Right ventricle myocardium inferior (tissue), 1 donor: ENCODE measurements around the gene CELA2B. TPM values are rescaled to one million over a fixed set of nuclear protein-coding genes. Genes with fewer than 3 reads are reported as not detected.
A peak's percentile ranks its signal among the peaks of the same experiment; 100 is the strongest.
"Not testable (repeated sequence)": the region's sequence is repeated elsewhere in the genome, so short reads cannot be mapped to it uniquely, and the experiment has no call there.

Experiments
- ATAC-seq: fragments of 200-7000 bp; cut with Tn5 transposase; one replicate; pipeline ENCODE4 v1.9.1; 2020; ENCODE audit warnings: mild to moderate bottlenecking, moderate library complexity
- DNase-seq: peaks from one replicate; pipeline ENCODE4 v3.0.0; 2021; ENCODE audit errors: missing footprints
- intact Hi-C: fragments of 100-400 bp; cut with DNase I; formaldehyde crosslinking; loops from one replicate; pipeline ENCODE4 v1.11.0; 2022
- total RNA-seq: library from RNA; stranded (reverse); fragmentation: NEBNext Ultra II Directional; extraction: Animal tissue kit (Norgen Biotek cat#: 25700); gene quantifications from one replicate; pipeline ENCODE4 v1.2.1, GENCODE V29; 2021
- donor health status: DM: no; HTN: yes; CAD: no; lungs with severe emphysema.

Gene CELA2B
- total RNA-seq, 1 donor from 2014 or later: not detected

DNA sequence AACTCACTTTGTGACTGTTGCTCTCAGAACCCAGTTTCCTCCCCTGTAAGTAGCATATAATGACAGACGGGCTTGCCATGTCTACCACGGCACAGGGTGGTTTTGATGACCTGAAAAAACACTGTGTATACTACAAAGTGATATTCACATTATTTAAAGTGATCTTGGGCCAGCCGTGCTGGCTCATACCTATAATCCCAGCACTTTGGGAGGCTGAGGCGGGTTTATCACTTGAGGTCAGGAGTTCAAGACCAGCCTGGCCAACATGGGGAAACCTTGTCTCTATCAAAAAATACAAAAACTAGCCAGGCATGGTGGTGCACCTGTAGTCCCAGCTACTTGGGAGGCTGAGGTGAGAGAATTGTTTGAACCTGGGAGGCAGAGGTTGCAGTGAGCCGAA, 38.7 kb downstream of the CELA2B start:
- intact Hi-C loops, ATAC-seq: not testable (repeated sequence)

DNA sequence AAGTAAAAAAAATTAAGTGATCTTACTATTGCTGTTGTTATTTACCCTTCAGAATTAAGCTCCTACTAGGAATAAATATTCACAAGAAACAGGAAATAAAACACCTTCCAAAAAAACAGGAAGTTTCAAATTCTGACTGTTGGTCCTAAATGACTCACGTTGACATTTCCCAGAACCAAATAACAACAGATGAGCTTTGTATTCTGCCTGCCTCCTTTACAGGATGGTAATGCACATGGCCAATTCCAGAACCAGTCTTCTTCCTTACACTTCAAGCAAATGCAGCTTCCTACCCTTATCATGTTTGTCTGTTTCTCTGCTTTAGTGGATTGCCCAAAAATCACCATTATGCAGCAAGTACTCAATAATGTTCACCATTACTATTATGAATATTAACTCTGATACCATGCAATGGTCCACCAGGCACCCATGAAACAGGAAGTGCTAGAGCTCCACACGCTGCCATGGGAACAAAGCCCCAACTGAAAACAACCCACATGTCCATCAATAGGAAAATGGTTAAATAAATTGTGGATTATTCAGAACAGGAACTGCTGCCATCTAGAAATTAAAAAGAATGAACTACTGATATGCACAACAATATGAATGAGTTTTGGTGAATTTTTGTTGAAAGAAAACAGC, 39.2 kb downstream of the CELA2B start:
- no peak for ATAC-seq
- DNase-seq: no peak
- intact Hi-C loops: no loop called here

More for the DNA sequence above, 38.7 kb downstream of the CELA2B start:
- not testable (repeated sequence) for DNase-seq

DNA sequence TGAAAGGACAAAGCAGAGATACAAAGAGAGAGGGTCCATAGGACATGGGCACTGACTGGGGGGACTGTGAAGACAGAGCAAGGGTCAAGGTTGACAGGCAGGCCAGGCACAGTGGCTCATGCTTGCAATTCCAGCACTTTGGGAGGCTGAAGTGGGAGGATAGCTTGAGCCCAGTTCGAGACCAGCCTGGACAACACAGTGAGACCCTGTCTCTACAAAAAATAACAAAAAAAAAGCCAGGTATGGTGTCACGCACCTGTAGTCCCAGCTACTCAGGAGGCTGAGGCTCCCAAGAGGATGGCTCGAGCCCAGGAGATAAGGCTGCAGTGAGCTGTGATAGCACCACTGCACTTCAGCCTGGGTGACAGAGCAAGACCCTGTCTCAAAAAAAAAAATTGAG, 43.7 kb downstream of the CELA2B start:
- ATAC-seq (no peak), DNase-seq (no peak)
- intact Hi-C loops: no loop called here

DNA sequence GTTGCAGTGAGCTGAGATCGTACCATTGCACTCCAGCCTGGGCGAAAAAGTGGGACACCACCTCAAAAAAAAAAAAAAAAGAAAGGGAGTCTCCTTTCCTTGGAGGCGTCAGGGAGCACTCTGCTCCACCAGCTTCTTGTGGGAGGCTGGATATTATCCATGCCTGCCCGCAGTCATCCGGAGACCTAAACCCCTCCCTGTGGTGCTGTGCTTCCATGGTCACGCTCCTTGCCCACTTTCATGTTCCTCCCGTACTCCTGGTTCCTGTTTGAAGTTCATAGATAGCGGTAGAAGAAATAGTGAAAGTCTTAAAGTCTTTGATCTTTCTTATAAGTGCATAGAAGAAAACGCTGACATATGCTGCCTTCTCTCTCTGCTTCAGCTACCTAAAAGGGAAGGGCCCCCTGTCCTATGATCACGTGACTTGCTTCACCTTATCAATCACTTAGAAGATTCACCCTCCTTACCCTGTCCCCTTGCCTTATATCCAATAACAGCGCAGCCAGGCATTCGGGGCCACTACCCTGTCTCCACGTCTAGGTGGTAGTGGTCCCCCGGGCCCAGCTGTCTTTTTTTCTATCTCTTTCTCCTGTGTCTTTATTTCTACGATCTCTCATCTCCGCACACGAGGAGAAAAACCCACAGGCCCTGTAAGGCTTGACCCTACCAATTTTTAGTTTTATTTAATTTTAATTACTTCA, 45.5 kb downstream of the CELA2B start:
- intact Hi-C loops, DNase-seq: not testable (repeated sequence)

DNA sequence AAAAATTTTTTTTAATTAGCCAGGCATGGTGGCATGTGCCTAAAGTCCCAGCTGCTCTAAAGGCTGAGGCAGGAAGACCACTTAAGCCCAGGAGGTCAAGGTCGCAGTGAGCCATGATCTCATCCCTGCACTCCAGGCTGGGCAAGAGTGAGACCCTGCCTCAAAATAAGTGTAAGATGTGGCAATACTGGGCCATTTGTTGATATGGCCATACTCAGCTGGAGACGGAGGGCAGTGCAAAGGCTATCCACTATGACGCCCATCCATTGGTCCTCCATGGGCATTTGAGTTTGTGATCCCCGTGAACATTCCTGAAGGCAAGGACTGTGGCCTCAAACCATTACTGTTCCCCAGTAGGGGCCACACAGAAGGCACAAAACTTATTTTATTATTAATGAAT, 46.6 kb downstream of the CELA2B start:
- intact Hi-C loops: no loop called here
- DNase-seq: no peak
- no peak for ATAC-seq

More for the DNA sequence above, 45.5 kb downstream of the CELA2B start:
- not testable (repeated sequence) for ATAC-seq

DNA sequence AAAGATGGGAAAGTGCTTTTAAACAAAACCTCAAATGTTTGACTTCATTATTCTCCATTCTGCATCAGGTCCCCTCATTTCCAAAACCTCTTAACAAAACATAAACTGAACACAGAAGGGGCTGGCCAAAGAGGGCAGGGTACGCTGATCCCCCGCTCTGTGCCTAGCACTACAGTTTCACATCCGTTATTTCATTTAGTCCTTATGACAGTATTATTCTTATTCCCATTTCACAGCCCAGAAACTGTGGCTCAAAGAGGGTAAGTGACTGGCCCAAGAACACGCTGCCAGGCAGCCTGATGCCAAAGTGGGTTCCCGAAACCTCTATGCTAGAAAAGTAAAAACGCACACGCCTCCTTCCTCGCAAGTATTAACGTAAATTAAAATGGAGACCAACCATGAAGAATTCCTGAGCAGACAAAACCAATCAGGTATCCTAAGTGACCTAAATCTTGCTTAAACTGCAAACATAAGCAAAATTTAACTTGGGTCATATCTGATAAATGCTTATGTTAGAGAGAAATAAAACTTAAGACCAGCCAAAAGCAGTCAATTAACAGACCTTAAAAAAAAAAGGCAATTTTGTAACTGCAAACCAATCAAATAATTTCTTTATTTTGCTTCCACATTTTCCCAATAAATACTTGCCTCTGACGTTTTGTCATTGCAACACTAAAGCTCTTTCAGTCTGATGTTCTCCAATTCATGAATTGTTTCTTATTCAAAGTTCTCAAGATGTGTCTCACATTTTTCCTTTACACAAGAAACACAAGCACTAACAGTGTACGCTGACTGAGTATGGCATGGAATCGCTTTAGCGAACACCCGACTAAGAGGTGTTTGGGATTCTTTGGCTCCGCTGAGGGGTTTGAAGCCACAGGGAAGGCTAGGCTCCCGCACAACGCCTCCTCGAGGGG, 47.5 kb downstream of the CELA2B start:
- no peak for ATAC-seq
- intact Hi-C loops: no loop called here
- DNase-seq: no peak

DNA sequence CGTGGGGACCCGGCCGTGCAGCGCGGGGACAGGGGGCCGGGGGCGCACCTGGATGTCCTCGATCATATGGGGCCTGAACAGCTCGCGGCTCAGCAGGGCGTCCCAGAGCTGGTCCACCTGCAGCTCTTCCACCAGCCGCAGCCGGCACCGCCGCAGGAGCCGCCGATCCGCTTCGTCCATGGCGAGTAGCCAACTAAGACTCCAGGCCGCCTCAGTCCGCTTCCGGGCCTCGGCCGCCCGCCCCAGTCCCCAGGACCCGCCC, 48.0 kb downstream of the CELA2B start, which contains the start of gene CASP9:
TSS of gene CASP9 (minus strand) at position 195 of the 262 bp plus-strand sequence. CDS start at position 180, 15 bp downstream.
- intact Hi-C loops: no loop called here
- no peak for ATAC-seq

DNA sequence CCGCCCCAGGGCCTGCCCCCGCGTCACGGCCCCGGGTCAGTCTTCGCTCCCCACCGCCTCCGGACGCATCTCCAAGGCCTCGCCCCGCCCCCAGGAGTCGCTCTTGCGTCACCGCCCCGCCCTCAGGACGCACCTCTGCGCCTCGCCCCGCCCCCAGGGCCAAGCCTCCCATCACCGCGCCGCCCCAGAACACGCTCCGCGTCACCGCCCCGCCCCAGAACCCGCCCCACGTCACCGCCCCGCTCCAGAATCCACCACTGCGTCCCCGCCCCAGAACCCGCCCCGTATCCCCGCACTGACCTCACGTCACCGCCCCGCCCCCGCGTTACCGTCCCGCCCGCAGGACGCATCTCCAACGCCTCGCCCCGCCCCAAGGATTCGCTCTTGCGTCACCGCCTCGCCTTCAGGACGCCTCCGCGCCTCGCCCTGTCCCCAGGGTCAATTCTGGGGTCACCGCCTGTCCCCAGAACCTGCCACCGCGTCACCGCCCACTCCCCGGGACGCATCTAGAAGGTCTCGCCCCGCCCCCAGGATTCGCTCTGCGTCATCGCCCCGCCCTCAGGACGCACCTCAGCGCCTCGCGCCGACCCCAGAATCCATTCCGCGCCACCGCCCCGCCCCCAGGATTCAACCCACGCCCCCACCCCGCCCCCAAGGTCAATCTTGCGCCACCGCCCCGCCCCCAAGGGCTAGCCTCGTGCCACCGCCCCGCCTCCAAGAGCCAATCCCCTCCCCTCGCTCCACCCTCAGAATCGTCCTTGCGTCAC, 48.6 kb downstream of the CELA2B start:
- peak; percentile 100 for DNase-seq
- ATAC-seq: peak; percentile 80
- intact Hi-C loops: loop anchor here (5.0 kb wide), 1 partner anchor 93 kb away; the partner anchor contains the start of gene DDI2

More for the DNA sequence above, 48.0 kb downstream of the CELA2B start, which contains the start of gene CASP9:
- DNase-seq: no peak

DNA sequence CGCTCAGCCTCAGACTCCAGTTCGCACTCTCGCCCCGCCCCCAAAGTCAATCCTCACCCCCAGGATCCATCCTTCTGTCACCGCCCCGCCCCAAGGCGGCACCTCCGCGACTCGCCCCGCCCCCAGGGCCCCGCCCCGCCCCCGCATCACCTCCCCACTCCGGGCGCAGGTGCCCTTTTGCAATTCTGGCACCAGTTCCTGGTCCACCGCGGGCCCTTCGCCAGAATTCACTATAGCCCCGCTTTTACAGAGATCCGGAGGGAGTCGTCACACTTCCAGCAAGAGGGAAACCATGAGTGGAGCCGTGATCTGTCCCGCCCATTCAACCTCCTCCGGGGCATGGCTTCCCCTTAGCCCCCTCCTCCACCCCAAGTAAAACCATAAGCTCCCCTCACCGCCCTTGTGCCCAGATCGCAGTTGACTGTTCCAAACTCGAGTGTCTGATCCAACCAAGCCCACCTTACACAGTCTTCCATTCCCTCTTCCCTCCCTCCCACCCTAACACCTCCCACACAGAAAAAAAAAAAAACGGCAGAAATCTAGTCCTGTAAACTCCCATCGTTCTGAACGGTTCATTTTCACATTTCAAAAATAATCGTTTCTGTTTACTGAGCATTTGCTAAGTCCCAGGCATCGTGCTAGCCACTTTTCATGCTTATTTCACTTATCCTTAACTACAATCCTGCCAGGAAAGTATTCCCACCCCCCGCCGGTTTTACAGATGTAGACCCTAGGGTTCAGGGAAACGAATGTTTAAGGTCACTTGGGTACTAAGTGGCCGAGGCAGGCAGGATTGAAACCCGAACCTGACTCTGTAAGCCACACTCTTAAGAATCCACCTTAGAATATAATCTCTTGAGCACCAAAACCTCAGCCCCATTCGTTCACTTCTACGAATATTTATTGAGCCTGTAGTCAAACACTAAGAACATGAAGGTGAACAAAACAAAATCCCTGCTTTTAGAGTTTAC, 49.4 kb downstream of the CELA2B start:
- intact Hi-C loops: loop anchor here (5.0 kb wide), 1 partner anchor 92 kb away; the partner anchor contains the start of gene DDI2
- peak; percentile 99 for DNase-seq
- peak; percentile 3 for ATAC-seq

DNA sequence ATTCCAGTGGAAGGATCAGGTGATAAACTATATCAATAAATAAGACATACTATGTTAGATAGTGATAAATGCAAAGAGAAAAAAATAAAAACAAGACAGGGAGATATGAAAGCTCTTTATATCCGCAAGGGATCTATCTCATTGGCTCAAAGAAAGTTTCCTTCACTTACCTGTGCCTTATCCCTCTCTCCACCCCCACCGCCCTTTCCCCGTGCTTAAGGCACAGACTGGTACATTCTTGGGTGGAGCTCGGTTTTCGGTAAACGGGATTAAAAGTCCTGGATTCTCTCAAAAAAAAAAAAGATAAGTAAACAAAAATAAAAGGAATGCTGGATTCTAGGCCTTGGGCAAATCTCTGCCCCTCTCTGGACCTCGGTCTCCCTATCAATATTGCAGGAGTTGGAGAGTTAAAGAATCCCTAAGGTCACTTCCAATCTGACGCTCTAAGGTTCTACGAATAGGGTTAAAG, 50.2 kb downstream of the CELA2B start:
- no peak for ATAC-seq
- no peak for DNase-seq
- intact Hi-C loops: loop anchor here (5.0 kb wide), 1 partner anchor 91 kb away; the partner anchor contains the start of gene DDI2

DNA sequence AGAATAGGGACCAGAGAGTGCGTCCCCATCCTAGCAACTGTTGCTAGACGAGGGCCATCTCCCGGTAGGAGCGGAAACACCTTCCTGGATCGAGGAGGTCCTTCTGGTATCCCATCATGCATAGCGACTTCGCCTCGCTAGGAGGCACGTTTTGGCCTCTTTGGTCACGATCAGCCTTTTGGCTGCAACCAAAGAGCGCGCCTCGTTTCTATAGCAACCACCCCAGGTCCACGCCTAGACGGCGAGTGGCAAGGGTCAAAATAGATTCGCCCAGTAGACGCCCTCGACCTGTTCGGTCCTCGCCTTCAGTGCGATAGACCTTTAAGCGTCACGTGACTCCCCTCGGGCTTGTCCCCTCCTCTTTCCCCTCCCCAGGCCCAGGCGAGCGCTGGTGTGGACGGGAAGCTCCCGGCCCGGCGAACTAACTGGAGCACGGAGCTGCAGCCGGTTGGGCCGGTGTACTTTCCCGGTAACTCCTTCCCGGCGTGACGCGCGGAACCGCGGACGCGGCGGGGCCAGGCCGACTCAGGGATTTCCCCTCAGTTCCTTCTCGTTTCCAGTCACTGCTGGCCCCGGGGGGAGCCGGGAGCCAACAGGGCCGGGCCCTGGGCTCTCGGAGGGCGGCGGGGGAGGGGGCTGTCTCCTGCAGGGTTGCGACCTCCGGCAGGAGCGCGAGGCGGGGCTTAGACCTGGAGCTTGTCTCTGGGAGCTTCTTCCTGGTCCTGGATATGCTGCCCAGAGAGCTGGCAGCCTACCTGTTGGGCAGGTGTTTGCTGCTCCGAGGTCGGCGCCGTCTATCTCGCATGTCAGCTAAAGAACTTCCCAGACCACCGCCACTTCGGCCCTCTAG, 50.8 kb downstream of the CELA2B start, which contains the start of gene DNAJC16:
TSS of gene DNAJC16 (plus strand) at position 359 of the 850 bp plus-strand sequence. CDS start 2,258 bp downstream, outside the sequence.
- ATAC-seq (peak; percentile 69), DNase-seq (peak; percentile 98)

DNA sequence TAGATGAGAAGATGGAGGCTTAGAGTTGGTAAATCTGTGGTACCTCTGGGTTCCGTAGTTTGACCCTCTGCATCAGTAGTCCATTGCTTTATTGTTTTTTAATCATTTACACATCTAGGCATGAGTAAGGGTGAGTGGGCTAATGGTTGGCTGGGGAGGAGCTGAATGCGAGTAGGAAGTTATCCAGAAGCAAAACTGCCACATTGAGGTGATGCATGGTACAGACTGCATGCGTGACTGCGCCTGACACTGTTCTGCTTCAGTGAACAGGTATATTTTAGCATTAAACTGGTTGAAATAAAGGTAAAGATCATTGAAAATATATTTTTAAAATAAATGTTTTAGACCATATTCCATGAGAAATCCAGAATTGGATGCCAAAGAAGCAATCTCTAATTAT, 55.1 kb downstream of the CELA2B start:
- intact Hi-C loops: no loop called here
- no peak for ATAC-seq
- no peak for DNase-seq

More for the DNA sequence above, 50.8 kb downstream of the CELA2B start, which contains the start of gene DNAJC16:
- intact Hi-C loops: loop anchor here (5.0 kb wide), 1 partner anchor 91 kb away; the partner anchor contains the start of gene DDI2

DNA sequence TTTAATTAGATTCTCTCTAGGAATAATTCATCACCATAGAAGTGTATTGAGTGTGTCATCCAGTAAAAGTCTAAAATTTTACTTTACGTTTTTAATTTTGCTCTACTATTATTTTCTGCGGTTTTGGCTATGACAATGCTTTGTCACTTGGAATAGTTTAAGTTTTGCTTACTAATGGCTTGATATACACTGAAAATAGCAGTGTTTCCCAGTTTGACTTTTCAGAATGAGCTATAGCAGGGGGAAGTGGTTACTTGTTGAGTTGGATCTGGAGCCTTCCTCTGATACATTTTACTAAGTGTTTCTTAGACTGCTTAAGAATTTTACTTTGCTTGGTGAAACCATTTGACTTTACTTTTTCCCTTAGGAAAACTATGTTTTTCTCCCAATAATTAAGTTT, 55.8 kb downstream of the CELA2B start:
- DNase-seq (no peak), ATAC-seq (no peak)
- intact Hi-C loops: no loop called here

DNA sequence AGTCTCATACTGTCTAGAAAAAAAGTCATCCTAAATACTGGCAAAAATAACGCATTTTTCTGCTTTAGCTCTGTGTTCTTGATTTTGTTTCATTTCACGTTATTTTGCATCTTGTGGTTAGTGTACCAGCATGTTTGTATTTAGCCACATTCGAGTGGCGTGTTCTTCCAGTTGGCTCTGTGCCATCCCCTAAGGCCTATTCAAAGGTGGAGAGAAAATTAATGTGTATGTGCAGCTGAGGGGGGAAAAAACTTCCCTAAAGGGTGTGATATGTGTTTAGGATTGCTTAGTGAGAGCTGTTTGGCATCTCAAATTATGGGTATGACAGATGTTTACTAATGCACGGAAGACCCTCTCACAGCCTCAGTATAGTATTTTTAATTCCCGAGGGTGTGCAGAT, 62.9 kb downstream of the CELA2B start:
- DNase-seq (no peak), ATAC-seq (no peak)
- intact Hi-C loops: no loop called here

DNA sequence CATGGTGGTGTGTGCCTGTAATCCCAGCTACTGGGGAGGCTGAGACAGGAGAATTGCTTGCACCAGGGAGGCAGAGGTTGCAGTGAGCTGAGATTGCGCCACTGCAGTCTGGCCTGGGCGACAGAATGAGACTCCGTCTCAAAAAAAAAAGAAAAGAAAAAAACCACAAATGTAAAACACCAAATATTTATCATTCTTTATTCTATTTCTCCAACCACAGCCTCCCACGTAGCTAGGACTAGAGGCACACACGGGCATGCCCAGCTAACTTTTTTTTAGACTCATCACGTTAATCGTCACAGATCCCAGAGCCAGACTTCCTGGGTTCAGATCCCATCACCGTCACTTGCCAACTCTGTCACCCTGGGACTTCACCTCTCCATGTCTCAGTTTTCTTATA, 64.3 kb downstream of the CELA2B start:
- ATAC-seq (no peak), DNase-seq (no peak)
- intact Hi-C loops: no loop called here
